Duodenal mucosa (tissue), 2 donors: Measurements from ENCODE around the gene NOTCH3.

Experiments used
- H3K27ac ChIP-seq: one replicate; pipeline ENCODE4 v1.7.0; 2013; ENCODE audit warnings: low read depth, low read length
- H3K27me3 ChIP-seq, 2 donors: one replicate each; pipeline ENCODE4 v1.7.0; 2013; ENCODE audit warnings: low read length in 2 of 2, control low read depth in 1 of 2; ENCODE audit not compliant: insufficient read depth in 2 of 2, control insufficient read depth in 1 of 2
- H3K36me3 ChIP-seq, 2 donors: one replicate each; pipeline ENCODE4 v1.7.0; 2013; ENCODE audit warnings: low read length in 2 of 2, control low read depth in 1 of 2; ENCODE audit not compliant: insufficient read depth in 2 of 2, control insufficient read depth in 1 of 2
- H3K4me1 ChIP-seq, 2 donors: one replicate each; pipeline ENCODE4 v1.7.0; 2013; ENCODE audit warnings: low read length in 2 of 2, control low read depth in 1 of 2; ENCODE audit not compliant: insufficient read depth in 2 of 2, control insufficient read depth in 1 of 2
- H3K4me3 ChIP-seq, 2 donors: one replicate each; pipeline ENCODE4 v1.7.0; 2013; ENCODE audit warnings: low read length in 2 of 2, low read depth in 1 of 2
- H3K9ac ChIP-seq, 2 donors: one replicate each; pipeline ENCODE4 v1.7.0; 2013; ENCODE audit warnings: low read length in 2 of 2, low read depth in 1 of 2
- H3K9me3 ChIP-seq, 2 donors: one replicate each; pipeline ENCODE4 v1.7.0; 2013; ENCODE audit warnings: low read length in 2 of 2, control low read depth in 1 of 2; ENCODE audit not compliant: control insufficient read depth in 1 of 2

The NOTCH3 gene

GRCh38 chr19:15216363-15216762, 15.6 kb upstream of the NOTCH3 start:
- Histone ChIP-seq H3K4me1 (no peaks in the 10 kb centered on the region), H3K9me3 (no peaks in the 10 kb centered on the region), H3K36me3 (no peaks in the 10 kb centered on the region), H3K27ac (no peak overlapping the region), H3K4me3 (no peak overlapping the region), H3K9ac (no peak overlapping the region), H3K27me3 (peaks cover 0 to 6% of the 10 kb centered on the region in 2 donors)

GRCh38 chr19:15213715-15214381, 13.1 kb upstream of the NOTCH3 start:
- Histone ChIP-seq H3K4me1 (no peaks in the 10 kb centered on the region), H3K27me3 (peaks cover 0 to 6% of the 10 kb centered on the region in 2 donors), H3K9ac (no peak overlapping the region), H3K4me3 (no peak overlapping the region), H3K27ac (no peak overlapping the region), H3K36me3 (no peaks in the 10 kb centered on the region), H3K9me3 (no peaks in the 10 kb centered on the region)

GRCh38 chr19:15212711-15213110, 11.9 kb upstream of the NOTCH3 start:
- Histone ChIP-seq H3K36me3 (no peaks in the 10 kb centered on the region), H3K9me3 (no peaks in the 10 kb centered on the region), H3K27me3 (peaks cover 0 to 6% of the 10 kb centered on the region in 2 donors), H3K4me1 (no peaks in the 10 kb centered on the region), H3K4me3 (no peak overlapping the region), H3K27ac (no peak overlapping the region), H3K9ac (no peak overlapping the region)

- H3K4me3 ChIP-seq = no peak overlapping the region
- H3K4me1 ChIP-seq = no peaks in the 10 kb centered on the region
- H3K27ac ChIP-seq = no peak overlapping the region
- peaks cover 0 to 6% of the 10 kb centered on the region in 2 donors for H3K27me3 ChIP-seq
- H3K36me3 ChIP-seq = no peaks in the 10 kb centered on the region
- no peaks in the 10 kb centered on the region for H3K9me3 ChIP-seq
- no peak overlapping the region for H3K9ac ChIP-seq
Measured at GRCh38 chr19:15210323-15210781, 9.6 kb upstream of the NOTCH3 start.

- Histone ChIP-seq H3K4me3 (no peak overlapping the region), H3K27me3 (peaks cover 8 to 11% of the 10 kb centered on the region in 2 donors), H3K4me1 (peaks cover 4 to 6% of the 10 kb centered on the region in 2 donors), H3K9ac (no peak overlapping the region), H3K9me3 (no peaks in the 10 kb centered on the region), H3K27ac (no peak overlapping the region), H3K36me3 (no peaks in the 10 kb centered on the region)
Measured at GRCh38 chr19:15201374-15202023, 704 bp upstream of the NOTCH3 start.

GRCh38 chr19:15199661-15200552, 888 bp downstream of the NOTCH3 start:
- no peak overlapping the region for H3K9ac ChIP-seq
- no peaks in the 10 kb centered on the region for H3K9me3 ChIP-seq
- no peaks in the 10 kb centered on the region for H3K36me3 ChIP-seq
- H3K4me1 ChIP-seq = peaks cover 7 to 11% of the 10 kb centered on the region in 2 donors
- H3K27ac ChIP-seq = no peak overlapping the region
- H3K4me3 ChIP-seq = peak overlapping the region; percentile 50
- peaks cover 8 to 11% of the 10 kb centered on the region in 2 donors for H3K27me3 ChIP-seq

- H3K36me3 ChIP-seq = no peaks in the 10 kb centered on the region
- no peak overlapping the region for H3K4me3 ChIP-seq
- H3K9me3 ChIP-seq = no peaks in the 10 kb centered on the region
- H3K27me3 ChIP-seq = peaks cover 8 to 11% of the 10 kb centered on the region in 2 donors
- no peak overlapping the region for H3K27ac ChIP-seq
- no peak overlapping the region for H3K9ac ChIP-seq
- H3K4me1 ChIP-seq = peaks cover 7 to 13% of the 10 kb centered on the region in 2 donors
Measured at GRCh38 chr19:15198951-15199660, 1.7 kb downstream of the NOTCH3 start.

GRCh38 chr19:15197942-15198341, 2.9 kb downstream of the NOTCH3 start:
- Histone ChIP-seq H3K36me3 (no peaks in the 10 kb centered on the region), H3K4me1 (peaks cover 7 to 13% of the 10 kb centered on the region in 2 donors), H3K9ac (no peak overlapping the region), H3K4me3 (no peak overlapping the region), H3K27ac (no peak overlapping the region), H3K27me3 (peaks cover 8 to 11% of the 10 kb centered on the region in 2 donors), H3K9me3 (no peaks in the 10 kb centered on the region)

- Histone ChIP-seq H3K27me3 (peaks cover 8 to 11% of the 10 kb centered on the region in 2 donors), H3K9me3 (no peaks in the 10 kb centered on the region), H3K36me3 (no peaks in the 10 kb centered on the region), H3K4me1 (peaks cover 7 to 13% of the 10 kb centered on the region in 2 donors), H3K9ac (no peak overlapping the region), H3K4me3 (no peak overlapping the region), H3K27ac (no peak overlapping the region)
Measured at GRCh38 chr19:15197275-15197941, 3.4 kb downstream of the NOTCH3 start.
